ENCODE measurements around the gene INSRR.

GRCh38 chr1:156851779-156852417 is 7.0 kb downstream of the INSRR start:
- TF ChIP-seq GATA2 (IDR thresholded peaks at IDR 0.05; ENCODE audit: low read depth, low read length) = no peak
- TF ChIP-seq GATA3 (IDR thresholded peaks at IDR 0.05; ENCODE audit: low read depth, low read length) = no peak

Data from SH-SY5Y (cell line).